Smooth muscle cell of the umbilical artery (primary cell): ENCODE results near the gene NAGS. TPM values are rescaled to one million over a fixed set of nuclear protein-coding genes. Genes with fewer than 3 reads are reported as not detected.

Source experiments
- total RNA-seq: library from RNA; depleted of rRNA; stranded (reverse); fragments of >200 nt; gene quantifications from 2 replicates; pipeline ENCODE4 v1.2.3, GENCODE V29; 2014

NAGS gene, protein sequence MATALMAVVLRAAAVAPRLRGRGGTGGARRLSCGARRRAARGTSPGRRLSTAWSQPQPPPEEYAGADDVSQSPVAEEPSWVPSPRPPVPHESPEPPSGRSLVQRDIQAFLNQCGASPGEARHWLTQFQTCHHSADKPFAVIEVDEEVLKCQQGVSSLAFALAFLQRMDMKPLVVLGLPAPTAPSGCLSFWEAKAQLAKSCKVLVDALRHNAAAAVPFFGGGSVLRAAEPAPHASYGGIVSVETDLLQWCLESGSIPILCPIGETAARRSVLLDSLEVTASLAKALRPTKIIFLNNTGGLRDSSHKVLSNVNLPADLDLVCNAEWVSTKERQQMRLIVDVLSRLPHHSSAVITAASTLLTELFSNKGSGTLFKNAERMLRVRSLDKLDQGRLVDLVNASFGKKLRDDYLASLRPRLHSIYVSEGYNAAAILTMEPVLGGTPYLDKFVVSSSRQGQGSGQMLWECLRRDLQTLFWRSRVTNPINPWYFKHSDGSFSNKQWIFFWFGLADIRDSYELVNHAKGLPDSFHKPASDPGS
- total RNA-seq = 1.5 and 6.1 TPM in 2 replicates

GRCh38 chr17:44004077-44004760, at the start of gene NAGS:
NAGS (plus strand) TSS chr17:44004622; CDS start chr17:44004664, 42 bp downstream.

DNA sequence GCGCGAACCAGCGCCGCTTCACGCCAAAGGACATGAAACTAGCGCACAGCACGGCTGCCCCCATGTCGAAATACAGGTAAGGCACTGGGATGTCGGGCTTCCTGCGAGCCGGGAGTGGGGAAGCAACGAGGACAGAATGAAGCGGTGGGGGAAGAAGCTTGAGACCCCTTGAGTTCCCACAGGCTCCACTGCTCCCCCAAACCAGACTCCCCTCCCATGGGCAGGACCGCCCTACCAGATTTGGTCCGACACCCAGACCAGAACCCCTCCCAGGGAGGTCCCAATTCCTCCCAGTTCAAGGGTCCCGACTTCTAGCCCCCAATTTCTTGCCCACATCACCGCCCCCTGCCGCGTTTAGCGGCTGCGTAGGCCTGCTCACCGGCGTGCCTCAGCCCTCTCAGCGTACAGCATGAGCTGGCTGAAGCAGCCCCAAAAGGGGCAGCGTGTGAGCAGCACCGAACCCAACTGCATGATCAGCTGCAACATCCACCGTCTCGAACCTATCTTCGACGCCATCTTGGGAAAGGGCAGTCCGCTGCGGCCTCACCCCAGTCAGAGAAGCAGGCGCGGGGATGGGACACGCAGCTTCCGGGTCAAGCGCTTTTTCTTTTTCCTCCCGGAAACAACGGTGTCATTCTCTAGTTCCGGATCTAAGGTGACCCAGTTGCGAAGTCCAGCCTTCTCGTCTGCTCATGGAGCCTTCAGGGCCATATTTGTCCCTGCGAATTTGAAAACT, 10.2 kb downstream of the NAGS start, which contains the start of gene TMEM101:
TMEM101 (minus strand) TSS at position 527 of the 736 bp plus-strand sequence; CDS start at position 516, 11 bp downstream.

Other genes with a start within 250 kb of the NAGS start
- gene SOST, start 245.8 kb upstream of the NAGS start, total RNA-seq = not detected in 2 replicates
- gene DUSP3, start 225.6 kb upstream of the NAGS start, total RNA-seq = 62.1 and 78.0 TPM in 2 replicates
- gene CFAP97D1, start 224.2 kb upstream of the NAGS start, total RNA-seq = under 0.01 TPM in 1 of 2 replicates, not detected in the other
- gene MPP3, start 171.5 kb upstream of the NAGS start, total RNA-seq = 16.3 and 17.7 TPM in 2 replicates
- not detected in 2 replicates for gene CD300LG, start 157.4 kb upstream of the NAGS start, total RNA-seq
- 7.9 and 8.3 TPM in 2 replicates for gene MPP2, start 97.1 kb upstream of the NAGS start, total RNA-seq
- not detected in 2 replicates for gene PPY, start 62.1 kb upstream of the NAGS start, total RNA-seq
- 0.09 TPM in 1 of 2 replicates, not detected in the other for gene PYY, start 50.7 kb upstream of the NAGS start, total RNA-seq
- 43.0 and 80.5 TPM in 2 replicates for gene TMEM101, start 10.3 kb downstream of the NAGS start, total RNA-seq
- gene LSM12, start 62.0 kb downstream of the NAGS start, total RNA-seq = 26.1 and 44.3 TPM in 2 replicates
- 22.0 and 27.1 TPM in 2 replicates for gene G6PC3, start 66.1 kb downstream of the NAGS start, total RNA-seq
- gene HDAC5, start 119.0 kb downstream of the NAGS start, total RNA-seq = 27.3 and 48.3 TPM in 2 replicates
- gene HROB, start 137.3 kb downstream of the NAGS start, total RNA-seq = under 0.01 and 1.4 TPM in 2 replicates
- 0.09 TPM in 1 of 2 replicates, not detected in the other for gene ASB16, start 166.1 kb downstream of the NAGS start, total RNA-seq
- gene TMUB2, start 182.3 kb downstream of the NAGS start, total RNA-seq = 24.5 and 26.4 TPM in 2 replicates
- 37.7 and 49.5 TPM in 2 replicates for gene ATXN7L3, start 195.3 kb downstream of the NAGS start, total RNA-seq
- 34.1 and 41.9 TPM in 2 replicates for gene UBTF, start 215.1 kb downstream of the NAGS start, total RNA-seq